H1 (cell line): ENCODE data around the gene TRIM24. TPM values are rescaled to one million over a fixed set of nuclear protein-coding genes. Genes with fewer than 3 reads are reported as not detected.

Experiments
- CBX8 ChIP-seq: fragments of 300-800, 300-1000 bp; sonication (generic); IDR thresholded peaks from 2 replicates; pipeline ENCODE4 v1.7.1; 2016; ENCODE audit warnings: low read depth, low read length, borderline replicate concordance
- polyA plus RNA-seq, 7 experiments: library from polyadenylated mRNA; depleted of rRNA in 3 of 7; stranded (reverse) in 5 of 7; unstranded in 2 of 7; fragments of >200 nt in 5 of 7; fragments of 200-250 nt in 2 of 7; gene quantifications; 1 replicate in 5 of 7; 2 replicates in 1 of 7; 4 replicates in 1 of 7; pipeline versions ENCODE4 v1.2.1 to v1.2.3, GENCODE V29; 2011 to 2013; ENCODE audit warnings: missing spikeins in 2 of 7, mixed read lengths in 2 of 7
- total RNA-seq: library from RNA; stranded (reverse); fragmentation: NEBNext Ultra II Directional; extraction: Animal tissue kit (Norgen Biotek cat#: 25700); gene quantifications from 2 replicates; pipeline ENCODE4 v1.2.1, GENCODE V29; 2021
- TF ChIP-seq, protein P1 (sequence below): fragments of 300-600 bp; sonication (generic); IDR thresholded peaks from 2 replicates; pipeline ENCODE4 v1.7.1; 2012; ENCODE audit warnings: low read length, moderate library complexity, mild to moderate bottlenecking, inconsistent platforms; ENCODE audit not compliant: insufficient replicate concordance

TRIM24 gene
- total and polyA plus RNA-seq, 2 of the 8 experiments (the other 6 are each of a cell fraction or from before 2014, with no cell fraction given), result 67.6 to 149 TPM

DNA sequence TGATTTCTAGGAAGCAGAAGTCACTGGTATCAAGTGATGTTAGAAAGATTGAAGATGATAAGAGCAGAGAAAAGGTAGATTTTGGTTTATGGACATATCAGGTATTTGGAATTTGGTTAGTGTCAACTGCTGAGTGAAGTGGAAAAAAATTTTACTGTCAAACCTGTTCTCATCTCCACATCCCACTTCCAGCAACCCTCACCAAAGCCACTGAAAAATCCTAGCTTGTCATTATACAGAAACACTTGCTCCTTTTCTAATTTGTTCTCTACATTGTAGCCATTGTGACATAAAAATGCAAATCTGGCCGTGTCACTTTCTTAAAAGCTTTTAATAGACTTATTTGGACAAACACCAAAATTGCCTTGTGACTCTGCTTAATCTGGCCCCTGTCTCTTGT lies 54.0 kb downstream of the TRIM24 start (continued):
- TF ChIP-seq, protein P1, sequence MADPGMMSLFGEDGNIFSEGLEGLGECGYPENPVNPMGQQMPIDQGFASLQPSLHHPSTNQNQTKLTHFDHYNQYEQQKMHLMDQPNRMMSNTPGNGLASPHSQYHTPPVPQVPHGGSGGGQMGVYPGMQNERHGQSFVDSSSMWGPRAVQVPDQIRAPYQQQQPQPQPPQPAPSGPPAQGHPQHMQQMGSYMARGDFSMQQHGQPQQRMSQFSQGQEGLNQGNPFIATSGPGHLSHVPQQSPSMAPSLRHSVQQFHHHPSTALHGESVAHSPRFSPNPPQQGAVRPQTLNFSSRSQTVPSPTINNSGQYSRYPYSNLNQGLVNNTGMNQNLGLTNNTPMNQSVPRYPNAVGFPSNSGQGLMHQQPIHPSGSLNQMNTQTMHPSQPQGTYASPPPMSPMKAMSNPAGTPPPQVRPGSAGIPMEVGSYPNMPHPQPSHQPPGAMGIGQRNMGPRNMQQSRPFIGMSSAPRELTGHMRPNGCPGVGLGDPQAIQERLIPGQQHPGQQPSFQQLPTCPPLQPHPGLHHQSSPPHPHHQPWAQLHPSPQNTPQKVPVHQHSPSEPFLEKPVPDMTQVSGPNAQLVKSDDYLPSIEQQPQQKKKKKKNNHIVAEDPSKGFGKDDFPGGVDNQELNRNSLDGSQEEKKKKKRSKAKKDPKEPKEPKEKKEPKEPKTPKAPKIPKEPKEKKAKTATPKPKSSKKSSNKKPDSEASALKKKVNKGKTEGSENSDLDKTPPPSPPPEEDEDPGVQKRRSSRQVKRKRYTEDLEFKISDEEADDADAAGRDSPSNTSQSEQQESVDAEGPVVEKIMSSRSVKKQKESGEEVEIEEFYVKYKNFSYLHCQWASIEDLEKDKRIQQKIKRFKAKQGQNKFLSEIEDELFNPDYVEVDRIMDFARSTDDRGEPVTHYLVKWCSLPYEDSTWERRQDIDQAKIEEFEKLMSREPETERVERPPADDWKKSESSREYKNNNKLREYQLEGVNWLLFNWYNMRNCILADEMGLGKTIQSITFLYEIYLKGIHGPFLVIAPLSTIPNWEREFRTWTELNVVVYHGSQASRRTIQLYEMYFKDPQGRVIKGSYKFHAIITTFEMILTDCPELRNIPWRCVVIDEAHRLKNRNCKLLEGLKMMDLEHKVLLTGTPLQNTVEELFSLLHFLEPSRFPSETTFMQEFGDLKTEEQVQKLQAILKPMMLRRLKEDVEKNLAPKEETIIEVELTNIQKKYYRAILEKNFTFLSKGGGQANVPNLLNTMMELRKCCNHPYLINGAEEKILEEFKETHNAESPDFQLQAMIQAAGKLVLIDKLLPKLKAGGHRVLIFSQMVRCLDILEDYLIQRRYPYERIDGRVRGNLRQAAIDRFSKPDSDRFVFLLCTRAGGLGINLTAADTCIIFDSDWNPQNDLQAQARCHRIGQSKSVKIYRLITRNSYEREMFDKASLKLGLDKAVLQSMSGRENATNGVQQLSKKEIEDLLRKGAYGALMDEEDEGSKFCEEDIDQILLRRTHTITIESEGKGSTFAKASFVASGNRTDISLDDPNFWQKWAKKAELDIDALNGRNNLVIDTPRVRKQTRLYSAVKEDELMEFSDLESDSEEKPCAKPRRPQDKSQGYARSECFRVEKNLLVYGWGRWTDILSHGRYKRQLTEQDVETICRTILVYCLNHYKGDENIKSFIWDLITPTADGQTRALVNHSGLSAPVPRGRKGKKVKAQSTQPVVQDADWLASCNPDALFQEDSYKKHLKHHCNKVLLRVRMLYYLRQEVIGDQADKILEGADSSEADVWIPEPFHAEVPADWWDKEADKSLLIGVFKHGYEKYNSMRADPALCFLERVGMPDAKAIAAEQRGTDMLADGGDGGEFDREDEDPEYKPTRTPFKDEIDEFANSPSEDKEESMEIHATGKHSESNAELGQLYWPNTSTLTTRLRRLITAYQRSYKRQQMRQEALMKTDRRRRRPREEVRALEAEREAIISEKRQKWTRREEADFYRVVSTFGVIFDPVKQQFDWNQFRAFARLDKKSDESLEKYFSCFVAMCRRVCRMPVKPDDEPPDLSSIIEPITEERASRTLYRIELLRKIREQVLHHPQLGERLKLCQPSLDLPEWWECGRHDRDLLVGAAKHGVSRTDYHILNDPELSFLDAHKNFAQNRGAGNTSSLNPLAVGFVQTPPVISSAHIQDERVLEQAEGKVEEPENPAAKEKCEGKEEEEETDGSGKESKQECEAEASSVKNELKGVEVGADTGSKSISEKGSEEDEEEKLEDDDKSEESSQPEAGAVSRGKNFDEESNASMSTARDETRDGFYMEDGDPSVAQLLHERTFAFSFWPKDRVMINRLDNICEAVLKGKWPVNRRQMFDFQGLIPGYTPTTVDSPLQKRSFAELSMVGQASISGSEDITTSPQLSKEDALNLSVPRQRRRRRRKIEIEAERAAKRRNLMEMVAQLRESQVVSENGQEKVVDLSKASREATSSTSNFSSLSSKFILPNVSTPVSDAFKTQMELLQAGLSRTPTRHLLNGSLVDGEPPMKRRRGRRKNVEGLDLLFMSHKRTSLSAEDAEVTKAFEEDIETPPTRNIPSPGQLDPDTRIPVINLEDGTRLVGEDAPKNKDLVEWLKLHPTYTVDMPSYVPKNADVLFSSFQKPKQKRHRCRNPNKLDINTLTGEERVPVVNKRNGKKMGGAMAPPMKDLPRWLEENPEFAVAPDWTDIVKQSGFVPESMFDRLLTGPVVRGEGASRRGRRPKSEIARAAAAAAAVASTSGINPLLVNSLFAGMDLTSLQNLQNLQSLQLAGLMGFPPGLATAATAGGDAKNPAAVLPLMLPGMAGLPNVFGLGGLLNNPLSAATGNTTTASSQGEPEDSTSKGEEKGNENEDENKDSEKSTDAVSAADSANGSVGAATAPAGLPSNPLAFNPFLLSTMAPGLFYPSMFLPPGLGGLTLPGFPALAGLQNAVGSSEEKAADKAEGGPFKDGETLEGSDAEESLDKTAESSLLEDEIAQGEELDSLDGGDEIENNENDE, result no peak
- TF ChIP-seq CBX8, result no peak
